GM12874 (cell line): ENCODE data around the gene PAX5.

Experiments used
- CTCF ChIP-seq: IDR thresholded peaks from 2 replicates; pipeline ENCODE4 v1.5.1; 2011; ENCODE audit warnings: low read depth, mild to moderate bottlenecking, control low read depth, low read length, moderate library complexity; ENCODE audit not compliant: insufficient read depth

Gene PAX5

GRCh38 chr9:36940881-36941280 is 93.2 kb downstream of the PAX5 start:
- no peak for TF ChIP-seq CTCF

- no peak for TF ChIP-seq CTCF
These were observed 93.6 kb downstream of the PAX5 start for GRCh38 chr9:36940500-36940853.

- no peak for TF ChIP-seq CTCF
These were observed 94.2 kb downstream of the PAX5 start for GRCh38 chr9:36939655-36940499.

- no peak for TF ChIP-seq CTCF
These were observed 94.9 kb downstream of the PAX5 start for GRCh38 chr9:36939214-36939613.

GRCh38 chr9:36938617-36939016 is 95.5 kb downstream of the PAX5 start:
- no peak for TF ChIP-seq CTCF

- no peak for TF ChIP-seq CTCF
These were observed 96.1 kb downstream of the PAX5 start for GRCh38 chr9:36937951-36938350.

- TF ChIP-seq CTCF, result no peak
These were observed 96.7 kb downstream of the PAX5 start for GRCh38 chr9:36937346-36937745.

- no peak for TF ChIP-seq CTCF
These were observed 97.6 kb downstream of the PAX5 start for GRCh38 chr9:36936498-36936831.
